Endothelial cell (in vitro differentiated cells): ENCODE results near the gene TP53BP1. TPM values are rescaled to one million over a fixed set of nuclear protein-coding genes. Genes with fewer than 3 reads are reported as not detected.
A peak's percentile ranks its signal among the peaks of the same experiment; 100 is the strongest.

Source experiments
- DNase-seq: peaks from one replicate; pipeline ENCODE4 v3.0.0; 2021; ENCODE audit warnings: low spot score
- H3K27ac Mint-ChIP-seq: one replicate; pipeline ENCODE4 v1.8.0; 2021; ENCODE audit warnings: mixed read lengths, inconsistent platforms; ENCODE audit not compliant: unreplicated experiment
- H3K27me3 Mint-ChIP-seq: one replicate; pipeline ENCODE4 v1.8.0; 2021; ENCODE audit warnings: mild to moderate bottlenecking, moderate library complexity, mixed read lengths, inconsistent platforms; ENCODE audit not compliant: unreplicated experiment
- H3K36me3 Mint-ChIP-seq: one replicate; pipeline ENCODE4 v1.8.0; 2021; ENCODE audit warnings: mild to moderate bottlenecking, low read depth, mixed read lengths, inconsistent platforms; ENCODE audit not compliant: unreplicated experiment
- H3K4me1 Mint-ChIP-seq: one replicate; pipeline ENCODE4 v1.8.0; 2021; ENCODE audit warnings: mild to moderate bottlenecking, mixed read lengths, inconsistent platforms; ENCODE audit not compliant: unreplicated experiment
- H3K4me3 Mint-ChIP-seq: one replicate; pipeline ENCODE4 v1.8.0; 2021; ENCODE audit warnings: mild to moderate bottlenecking, mixed read lengths, inconsistent platforms; ENCODE audit not compliant: unreplicated experiment
- H3K9me3 Mint-ChIP-seq: one replicate; pipeline ENCODE4 v1.8.0; 2021; ENCODE audit warnings: mixed read lengths, inconsistent platforms; ENCODE audit not compliant: unreplicated experiment
- CTCF ChIP-seq: fragments of 200-600 bp; sonication (generic); IDR thresholded peaks from one replicate; pipeline ENCODE4 v1.5.0; 2021; ENCODE audit warnings: antibody characterized with exemption; ENCODE audit not compliant: unreplicated experiment
- total RNA-seq: library from RNA; stranded (reverse); fragmentation: NEBNext Ultra II Directional; extraction: Animal tissue kit (Norgen Biotek cat#: 25700); gene quantifications from one replicate; pipeline ENCODE4 v1.2.1, GENCODE V29; 2021; ENCODE audit not compliant: unreplicated experiment

TP53BP1 gene
- total RNA-seq, 1 donor from 2014 or later: 97.5 TPM

- H3K27ac Mint-ChIP-seq: no peak overlapping the region
- no peak for TF ChIP-seq CTCF
- peaks cover 68% of the 10 kb centered on the region for H3K4me1 Mint-ChIP-seq
- H3K27me3 Mint-ChIP-seq: peaks cover 8% of the 10 kb centered on the region
- no peaks in the 10 kb centered on the region for H3K9me3 Mint-ChIP-seq
- H3K4me3 Mint-ChIP-seq: peak overlapping the region; percentile 21
- no peak for DNase-seq
- H3K36me3 Mint-ChIP-seq: peaks cover 62% of the 10 kb centered on the region
These were observed 80.9 kb downstream of the TP53BP1 start for GRCh38 chr15:43412096-43412495.

GRCh38 chr15:43410572-43411214, 82.3 kb downstream of the TP53BP1 start:
- TF ChIP-seq CTCF: no peak
- Mint-ChIP-seq H3K27ac (peak overlapping the region; percentile 71), H3K4me1 (peaks cover 65% of the 10 kb centered on the region), H3K27me3 (peaks cover 8% of the 10 kb centered on the region), H3K36me3 (peaks cover 68% of the 10 kb centered on the region), H3K4me3 (peak overlapping the region; percentile 63), H3K9me3 (no peaks in the 10 kb centered on the region)
- DNase-seq: no peak

- peaks cover 73% of the 10 kb centered on the region for H3K36me3 Mint-ChIP-seq
- no peak for TF ChIP-seq CTCF
- peaks cover 5% of the 10 kb centered on the region for H3K27me3 Mint-ChIP-seq
- peaks cover 60% of the 10 kb centered on the region for H3K4me1 Mint-ChIP-seq
- DNase-seq: no peak
- H3K9me3 Mint-ChIP-seq: no peaks in the 10 kb centered on the region
- no peak overlapping the region for H3K27ac Mint-ChIP-seq
- H3K4me3 Mint-ChIP-seq: no peak overlapping the region
These were observed 84.2 kb downstream of the TP53BP1 start for GRCh38 chr15:43408789-43409188.

- Mint-ChIP-seq H3K36me3 (peaks cover 78% of the 10 kb centered on the region), H3K9me3 (no peaks in the 10 kb centered on the region), H3K27ac (no peak overlapping the region), H3K4me3 (no peak overlapping the region), H3K27me3 (peaks cover 4% of the 10 kb centered on the region), H3K4me1 (peaks cover 44% of the 10 kb centered on the region)
- DNase-seq: no peak
- no peak for TF ChIP-seq CTCF
These were observed 86.1 kb downstream of the TP53BP1 start for GRCh38 chr15:43406808-43407207.

- H3K27me3 Mint-ChIP-seq: peaks cover 4% of the 10 kb centered on the region
- H3K36me3 Mint-ChIP-seq: peaks cover 79% of the 10 kb centered on the region
- H3K9me3 Mint-ChIP-seq: no peaks in the 10 kb centered on the region
- H3K27ac Mint-ChIP-seq: peak overlapping the region; percentile 65
- peaks cover 39% of the 10 kb centered on the region for H3K4me1 Mint-ChIP-seq
- no peak overlapping the region for H3K4me3 Mint-ChIP-seq
- no peak for DNase-seq
- TF ChIP-seq CTCF: no peak
These were observed 86.8 kb downstream of the TP53BP1 start for GRCh38 chr15:43406189-43406588.
